Activated gamma-delta T cell (primary cell): ENCODE measurements around the gene DUSP8.
"Not testable (repeated sequence)": the region's sequence is repeated elsewhere in the genome, so short reads cannot be mapped to it uniquely, and the experiment has no call there.

Experiments
- DNase-seq: peaks from one replicate; lab custom pipeline; 2025; lab: John Stamatoyannopoulos, UW

DUSP8 gene

DNA sequence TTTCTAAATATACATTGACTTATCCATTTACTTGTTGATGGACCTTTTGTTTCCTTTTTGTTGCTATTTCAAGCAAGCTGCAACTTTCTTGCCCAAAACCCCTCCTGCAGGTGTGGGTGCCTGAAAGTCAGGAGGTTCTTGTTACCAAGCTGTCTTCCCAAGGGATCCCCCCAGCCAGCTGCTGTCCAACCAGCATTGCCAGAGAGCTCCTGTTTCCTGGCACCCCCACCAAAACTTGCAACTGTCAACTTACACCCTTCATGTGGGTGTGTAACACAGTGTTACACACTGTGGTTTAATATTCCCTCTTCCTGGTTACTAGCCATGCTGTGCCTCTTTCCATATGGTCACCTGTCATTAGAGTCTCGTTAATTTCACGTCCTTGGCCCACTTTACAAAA, 14.6 kb upstream of the DUSP8 start:
- no peak for DNase-seq

DNA sequence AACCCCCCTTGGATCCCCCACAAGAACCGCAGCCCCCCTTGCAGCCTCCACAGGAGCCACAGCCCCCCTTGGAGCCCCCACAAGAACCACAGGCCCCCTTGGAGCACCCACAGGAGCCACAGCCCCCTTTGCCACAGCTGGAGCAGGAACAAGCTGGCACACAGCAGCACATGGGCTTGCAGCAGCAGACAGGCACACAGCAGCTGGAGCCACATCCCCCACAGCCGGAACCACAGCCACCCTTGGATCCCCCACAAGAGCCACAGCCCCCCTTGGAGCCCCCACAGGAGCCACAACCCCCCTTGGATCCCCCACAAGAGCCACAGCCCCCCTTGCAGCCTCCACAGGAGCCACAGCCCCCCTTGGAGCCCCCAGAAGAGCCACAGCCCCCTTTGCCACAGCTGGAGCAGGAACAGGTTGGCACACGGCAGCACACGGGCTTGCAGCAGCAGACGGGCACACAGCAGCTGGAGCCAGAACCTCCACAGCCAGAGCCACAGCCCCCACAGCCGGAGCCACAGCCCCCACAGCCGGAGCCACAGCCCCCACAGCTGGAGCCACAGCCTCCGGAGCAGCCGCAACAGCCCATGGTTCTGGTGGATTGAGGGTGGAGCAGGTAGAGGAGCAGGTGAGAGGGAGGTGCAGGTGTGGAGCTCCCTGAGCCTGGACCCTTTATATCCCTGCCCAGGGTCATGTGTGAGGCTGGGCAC, 12.7 kb upstream of the DUSP8 start, which contains the start of gene KRTAP5-1:
KRTAP5-1 (minus strand) TSS at position 623 of the 710 bp plus-strand sequence; CDS start at position 589, 34 bp downstream.
- not testable (repeated sequence) for DNase-seq

- DNase-seq, result not testable (repeated sequence)
These were observed 10.8 kb upstream of the DUSP8 start for GRCh38 chr11:1582909-1583308.

GRCh38 chr11:1581976-1582375, 9.9 kb upstream of the DUSP8 start:
- no peak for DNase-seq

DNA sequence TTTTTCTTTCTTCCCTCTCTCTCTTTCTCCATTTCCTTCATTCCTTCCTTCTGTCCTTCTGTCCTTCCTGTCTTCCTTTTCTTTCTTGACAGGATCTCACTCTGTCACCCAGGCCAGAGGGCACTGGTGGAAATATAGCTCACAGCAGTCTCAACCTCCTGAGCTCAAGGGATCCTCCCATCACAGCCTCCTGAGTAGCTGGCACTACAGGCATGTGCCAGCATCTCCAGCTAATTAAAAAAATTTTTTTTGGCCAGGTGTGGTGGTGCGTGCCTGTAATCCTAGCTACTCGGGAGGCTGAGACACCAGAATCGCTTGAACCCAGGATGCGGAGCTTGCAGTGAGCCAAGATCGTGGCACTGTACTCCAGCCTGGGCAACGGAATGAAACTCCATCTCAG, 4.8 kb upstream of the DUSP8 start:
- DNase-seq, result no peak

DNA sequence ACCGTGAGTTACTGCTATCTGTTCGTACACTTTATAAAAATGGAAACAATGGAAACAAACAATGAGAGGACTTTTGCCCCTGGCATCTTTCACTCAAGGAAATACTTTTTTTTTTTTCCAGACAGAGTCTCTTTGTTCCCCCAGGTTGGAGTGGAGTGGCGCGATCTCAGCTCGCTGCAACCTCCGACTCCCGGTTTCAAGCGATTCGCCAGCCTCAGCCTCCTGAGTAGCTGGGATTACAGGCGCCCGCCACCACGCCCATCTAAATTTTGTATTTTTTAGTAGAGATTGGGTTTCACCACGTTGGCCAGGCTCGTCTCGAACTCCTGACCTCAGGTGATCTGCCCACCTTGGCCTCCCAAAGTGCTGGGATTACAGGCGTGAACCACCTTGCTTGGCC, 3.7 kb upstream of the DUSP8 start:
- not testable (repeated sequence) for DNase-seq

DNA sequence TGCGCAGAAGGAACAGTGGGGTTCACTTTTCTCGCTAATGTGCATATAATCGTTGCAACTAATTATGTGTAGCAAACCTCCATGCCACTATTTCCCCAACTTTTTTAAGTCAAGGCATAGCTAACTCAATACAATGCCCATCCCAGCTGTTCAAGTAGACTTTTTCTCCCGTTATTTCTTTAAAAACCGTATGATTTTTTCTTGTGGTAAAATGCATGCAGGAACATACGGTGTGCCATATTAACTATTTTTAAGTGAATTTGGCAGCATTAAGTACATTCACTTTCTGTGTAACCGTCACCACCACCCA, 2.8 kb upstream of the DUSP8 start:
- no peak for DNase-seq

DNA sequence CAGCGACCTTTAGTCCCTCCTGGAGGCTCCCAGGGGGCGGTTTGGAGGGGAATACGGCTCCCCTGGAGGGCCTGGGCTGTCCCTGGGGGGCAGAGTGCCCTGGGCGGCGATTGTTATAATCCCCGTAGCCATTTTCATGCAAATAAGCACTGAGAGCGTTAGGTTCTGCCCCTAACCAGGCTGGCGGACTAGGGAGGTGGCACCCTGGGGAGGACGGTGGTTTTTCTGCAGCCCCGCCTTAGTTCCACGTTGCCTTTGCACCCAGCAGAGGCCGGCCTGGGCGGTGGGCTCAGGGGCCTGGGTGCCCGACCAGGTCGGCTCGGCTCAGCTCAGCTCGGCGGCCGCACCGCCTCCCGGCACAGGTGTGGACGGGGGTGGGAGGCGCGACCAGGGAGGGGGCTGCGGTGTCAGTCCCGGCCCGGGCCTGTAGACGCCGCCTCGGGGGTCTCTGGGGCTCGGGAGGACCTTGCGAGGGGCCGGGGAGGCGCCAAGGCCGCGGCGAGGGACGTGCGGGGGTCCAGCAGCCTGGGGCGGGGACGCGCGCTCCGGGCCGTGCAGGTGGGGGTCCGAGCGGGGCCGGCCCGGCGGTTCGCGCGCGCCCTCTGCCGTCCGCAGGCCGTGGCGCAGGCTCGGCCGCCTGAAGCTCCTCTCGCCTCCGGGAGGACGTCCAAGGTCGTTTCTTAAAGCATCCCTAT, 2.3 kb upstream of the DUSP8 start:
- DNase-seq, result peak; percentile 41

DNA sequence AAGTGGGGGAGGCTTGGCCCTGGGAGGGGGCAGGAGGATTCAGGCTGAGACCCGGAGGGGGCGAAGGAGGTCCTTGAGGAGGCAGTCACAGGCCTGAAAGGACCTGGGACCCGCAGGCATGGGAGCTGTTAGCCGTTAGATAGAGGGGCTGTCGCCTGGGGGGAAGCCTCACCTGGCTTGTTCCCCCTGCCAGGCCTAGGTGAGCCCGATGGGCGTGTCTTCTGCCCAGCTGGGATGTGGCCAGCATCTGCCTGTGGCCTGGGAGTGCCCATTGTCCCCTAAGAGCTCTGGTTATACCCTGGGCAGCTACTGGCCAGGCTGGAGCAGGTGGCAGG, 1.8 kb upstream of the DUSP8 start:
- no peak for DNase-seq

DNA sequence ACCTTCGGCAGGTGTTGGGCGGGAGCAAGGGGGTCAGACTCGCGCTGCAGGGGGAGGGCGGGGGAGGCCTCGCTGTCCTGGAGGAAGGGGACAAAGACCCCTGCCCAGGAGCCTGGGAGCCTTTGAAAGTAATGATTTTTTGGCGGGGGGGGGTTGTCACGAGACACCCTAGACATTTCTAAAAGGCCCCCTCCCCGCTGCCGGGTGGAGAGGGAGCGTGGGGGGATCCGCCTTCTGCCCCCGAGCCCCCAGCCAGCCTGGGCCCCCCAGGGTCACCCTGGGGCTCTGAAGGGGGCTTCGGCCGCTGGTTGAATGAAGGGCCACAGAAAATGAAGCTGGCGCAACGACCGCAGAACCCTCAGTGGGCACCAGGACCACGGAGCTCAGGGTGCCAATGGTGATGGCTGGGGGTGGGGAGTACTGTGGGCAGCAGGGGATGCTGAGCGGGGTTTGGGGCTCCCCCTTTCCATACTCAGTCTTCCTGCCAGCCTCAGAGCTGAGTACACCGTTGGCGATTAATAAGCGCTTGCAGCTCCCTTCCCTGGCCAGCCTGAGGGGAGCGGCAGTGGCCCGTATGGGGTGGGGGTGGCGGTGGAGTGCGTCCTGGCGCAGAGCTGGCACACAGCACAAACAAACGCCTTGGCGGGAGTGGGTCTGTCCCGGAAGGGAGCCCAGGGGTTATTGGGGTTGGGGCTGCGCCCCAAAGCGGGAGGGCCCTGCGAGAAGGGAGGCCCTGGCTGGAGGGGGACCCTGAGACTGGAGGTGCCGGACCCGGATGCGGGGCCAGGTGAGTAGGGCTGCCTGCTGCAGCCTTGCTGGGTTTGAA, 1.2 kb upstream of the DUSP8 start:
- no peak for DNase-seq

DNA sequence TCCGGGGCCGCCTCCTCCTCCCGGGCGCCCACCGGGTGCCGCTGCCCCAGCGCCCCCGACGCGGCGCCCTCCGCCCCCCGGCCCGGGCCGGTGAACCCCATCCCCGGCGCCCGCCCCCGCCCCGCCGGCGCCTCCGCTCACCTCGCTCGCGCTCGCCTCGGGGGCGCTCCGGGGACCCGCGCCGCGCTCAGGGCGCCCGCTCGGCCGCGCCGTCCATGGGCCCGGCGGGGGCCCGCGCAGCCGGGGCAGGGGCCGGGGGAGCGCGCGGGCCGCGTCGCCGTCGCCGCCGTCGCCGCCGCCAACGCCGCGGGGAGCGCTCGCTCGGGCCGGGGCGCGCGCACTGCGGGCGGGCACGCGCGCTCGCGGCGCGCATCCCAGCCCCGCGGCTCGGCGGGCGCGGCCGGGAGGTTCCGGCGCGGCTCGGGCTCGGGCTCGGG, 293 bp downstream of the DUSP8 start:
- DNase-seq, result no peak

DNA sequence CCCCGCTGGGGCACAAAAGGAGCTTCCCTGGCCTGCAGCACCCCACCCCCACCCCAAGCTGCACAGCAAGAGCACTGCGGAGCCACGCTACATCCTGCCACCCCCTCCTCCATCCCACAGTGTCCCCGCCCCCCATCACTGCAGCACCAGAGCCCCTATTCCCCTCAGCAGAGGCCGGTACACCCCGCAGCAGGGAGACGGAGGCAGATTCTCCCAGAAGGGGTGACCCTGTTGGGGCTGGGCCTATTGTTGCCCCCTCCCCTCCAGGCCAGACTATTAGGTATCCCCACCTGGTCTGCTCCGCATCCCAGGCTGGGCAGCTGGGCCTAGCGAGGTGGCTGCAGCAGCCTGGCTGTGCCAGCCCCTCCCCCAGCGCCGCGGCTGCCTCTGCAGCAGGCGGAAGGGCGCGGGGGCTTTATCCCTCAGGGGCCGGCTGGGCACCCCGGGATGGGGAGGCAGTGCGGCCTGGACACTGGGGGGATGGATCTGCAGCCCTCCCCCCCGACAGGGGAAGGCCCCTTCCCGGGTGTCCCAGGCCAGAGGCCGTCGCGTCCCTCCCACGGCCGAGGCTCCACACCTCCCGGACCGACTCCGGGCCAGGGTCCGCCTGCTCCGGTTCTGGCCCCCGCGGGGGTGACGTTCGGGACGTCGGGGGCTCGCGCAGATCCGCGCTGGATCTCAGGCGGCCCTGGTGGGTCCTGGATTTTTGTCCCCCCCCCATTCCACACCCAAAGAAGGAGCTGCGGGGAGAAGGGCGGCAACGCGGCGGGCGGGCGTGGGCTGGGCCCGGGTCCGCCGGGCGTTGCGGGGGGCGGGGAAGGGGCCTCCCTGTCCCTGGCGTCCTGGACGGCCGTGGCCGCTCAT, 943 bp downstream of the DUSP8 start:
- DNase-seq, result no peak

- no peak for DNase-seq
These were observed 1.6 kb downstream of the DUSP8 start for GRCh38 chr11:1570531-1570895.

- DNase-seq, result no peak
These were observed 2.0 kb downstream of the DUSP8 start for GRCh38 chr11:1570001-1570453.

DNA sequence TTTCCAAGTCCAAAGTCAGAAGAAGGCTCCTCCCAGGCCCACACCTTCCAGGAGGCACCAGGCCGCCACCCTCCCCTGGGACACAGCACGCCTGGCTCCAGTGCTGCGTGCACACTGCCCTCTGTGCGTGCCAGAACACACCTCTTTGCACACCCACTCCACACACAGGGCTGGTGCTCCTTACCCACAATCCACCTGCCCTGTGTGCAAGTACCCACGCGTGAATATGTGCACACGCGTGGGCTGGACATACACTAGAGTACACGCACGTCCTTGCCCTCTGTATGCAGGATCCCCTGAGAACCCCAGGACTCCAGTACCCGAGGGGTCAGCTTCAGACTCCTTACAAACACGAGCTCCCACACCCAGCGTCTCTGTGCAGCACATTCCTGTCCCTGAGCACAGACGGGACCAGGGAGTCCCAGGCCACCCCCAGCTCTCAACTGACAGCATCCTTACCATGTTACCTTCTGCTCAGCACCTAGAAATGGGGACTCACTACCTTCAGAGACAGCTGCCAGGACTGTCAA, 2.8 kb downstream of the DUSP8 start:
- DNase-seq, result no peak

DNA sequence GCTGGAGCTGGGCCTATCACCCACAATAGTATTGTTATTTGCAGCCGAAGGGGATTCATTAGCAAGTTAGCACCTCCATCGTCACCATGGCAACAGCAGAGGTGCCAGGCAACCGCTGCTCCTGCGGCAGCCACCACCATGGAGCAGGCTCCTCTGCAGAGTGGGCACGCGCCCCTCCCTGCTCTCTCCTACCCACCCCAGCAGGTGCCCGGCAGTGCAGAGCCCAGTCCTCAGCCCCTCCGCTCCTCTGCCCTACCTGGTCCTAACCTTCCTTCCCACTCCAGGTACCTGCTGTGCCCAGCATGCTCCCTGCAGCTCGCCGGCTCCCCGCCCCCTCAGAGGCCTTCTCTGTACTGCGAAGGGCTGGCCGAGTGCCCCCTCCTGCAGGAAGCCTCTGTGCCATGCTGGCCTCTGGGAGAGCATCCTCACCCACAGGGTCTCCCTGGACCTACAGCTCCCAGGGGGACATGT, 3.6 kb downstream of the DUSP8 start:
- peak; percentile 73 for DNase-seq

DNA sequence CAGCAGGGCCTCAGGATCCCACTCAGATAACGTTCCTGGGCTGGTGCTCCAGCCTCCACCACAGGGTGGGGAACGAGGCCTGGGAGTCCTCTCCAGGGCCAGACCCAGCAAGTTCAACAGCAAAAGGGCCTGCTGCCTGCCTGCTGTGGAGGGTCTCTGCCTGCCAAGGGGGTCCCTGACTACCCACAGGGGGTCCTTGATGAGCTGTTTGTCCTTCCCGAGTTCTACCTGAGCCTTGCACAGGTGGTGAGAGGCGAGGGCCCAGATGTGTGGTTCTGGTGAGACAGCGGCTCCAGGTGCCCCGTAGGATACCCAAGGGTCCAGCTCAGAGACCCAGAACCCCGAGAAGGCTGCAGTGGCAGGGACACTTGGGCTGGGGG, 4.4 kb downstream of the DUSP8 start:
- DNase-seq, result no peak

DNA sequence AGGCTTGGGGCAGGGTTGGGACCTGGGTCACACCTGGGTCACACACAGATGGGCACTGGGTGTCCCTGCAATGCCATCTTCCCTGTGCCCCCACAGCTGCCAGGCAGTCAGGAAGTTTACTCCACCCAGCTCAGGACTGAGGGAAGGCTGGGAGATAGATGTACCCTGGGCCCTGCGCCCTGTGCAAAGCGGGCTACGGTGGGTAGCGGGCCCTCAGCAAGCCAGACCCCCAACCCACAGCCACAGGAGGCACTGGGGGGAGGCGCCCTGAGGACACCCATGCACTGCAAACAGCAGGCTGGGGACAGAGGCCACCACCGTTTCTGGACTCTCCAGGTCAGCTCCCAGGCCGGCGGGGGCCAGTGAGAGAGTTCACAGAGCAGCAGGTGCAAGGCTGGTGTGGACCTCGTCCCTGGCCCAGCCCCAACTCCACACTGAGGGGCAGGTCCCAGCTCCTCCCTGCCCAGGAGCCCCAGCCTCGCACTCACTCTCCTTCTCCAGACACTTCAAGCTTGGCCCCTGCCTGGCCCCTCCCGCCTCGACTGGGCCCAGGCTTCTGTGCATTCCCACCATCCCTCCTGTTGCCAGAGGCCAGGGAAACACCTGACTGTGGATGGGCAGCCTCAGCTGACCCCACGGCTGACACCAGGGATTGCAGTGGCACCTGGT, 4.9 kb downstream of the DUSP8 start:
- no peak for DNase-seq

- DNase-seq, result no peak
These were observed 5.6 kb downstream of the DUSP8 start for GRCh38 chr11:1566381-1567051.

- DNase-seq, result no peak
These were observed 6.2 kb downstream of the DUSP8 start for GRCh38 chr11:1565904-1566247.
